Measurements from ENCODE around the gene COL4A2.

GRCh38 chr13:110339975-110340550 is 33.0 kb downstream of the COL4A2 start:
- TF ChIP-seq, protein P1, sequence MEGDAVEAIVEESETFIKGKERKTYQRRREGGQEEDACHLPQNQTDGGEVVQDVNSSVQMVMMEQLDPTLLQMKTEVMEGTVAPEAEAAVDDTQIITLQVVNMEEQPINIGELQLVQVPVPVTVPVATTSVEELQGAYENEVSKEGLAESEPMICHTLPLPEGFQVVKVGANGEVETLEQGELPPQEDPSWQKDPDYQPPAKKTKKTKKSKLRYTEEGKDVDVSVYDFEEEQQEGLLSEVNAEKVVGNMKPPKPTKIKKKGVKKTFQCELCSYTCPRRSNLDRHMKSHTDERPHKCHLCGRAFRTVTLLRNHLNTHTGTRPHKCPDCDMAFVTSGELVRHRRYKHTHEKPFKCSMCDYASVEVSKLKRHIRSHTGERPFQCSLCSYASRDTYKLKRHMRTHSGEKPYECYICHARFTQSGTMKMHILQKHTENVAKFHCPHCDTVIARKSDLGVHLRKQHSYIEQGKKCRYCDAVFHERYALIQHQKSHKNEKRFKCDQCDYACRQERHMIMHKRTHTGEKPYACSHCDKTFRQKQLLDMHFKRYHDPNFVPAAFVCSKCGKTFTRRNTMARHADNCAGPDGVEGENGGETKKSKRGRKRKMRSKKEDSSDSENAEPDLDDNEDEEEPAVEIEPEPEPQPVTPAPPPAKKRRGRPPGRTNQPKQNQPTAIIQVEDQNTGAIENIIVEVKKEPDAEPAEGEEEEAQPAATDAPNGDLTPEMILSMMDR (IDR thresholded peaks at IDR 0.05; ENCODE audit: low read length), result no peak
- TF ChIP-seq EZH2 (IDR thresholded peaks at IDR 0.05; ENCODE audit: borderline replicate concordance, low read length), result no peak
